Fibroblast of lung (primary cell): ENCODE results near the gene CDH24.

Experiments
- CTCF ChIP-seq, 2 donors: IDR thresholded peaks in 1 of 2; conservative IDR thresholded peaks in 1 of 2; 1 replicate in 1 of 2; 2 replicates in 1 of 2; pipeline ENCODE4 v1.5.1; 2011 to 2012; ENCODE audit warnings: low read length in 2 of 2, control low read depth in 1 of 2, inconsistent platforms in 1 of 2, low read depth in 1 of 2, mild to moderate bottlenecking in 1 of 2
- EZH2 ChIP-seq: IDR thresholded peaks from 2 replicates; pipeline ENCODE4 v1.5.1; 2012; ENCODE audit warnings: low read length, control low read depth, mild to moderate bottlenecking; ENCODE audit errors: missing control alignments

GRCh38 chr14:23040100-23040499 is 17.2 kb downstream of the CDH24 start:
- TF ChIP-seq CTCF (conservative IDR thresholded peaks at IDR 0.05 in 1 of 2, IDR thresholded peaks at IDR 0.05 in 1 of 2; ENCODE audit: low read depth in 1 of 2, low read length in 2 of 2) (no peak), EZH2 (no peak)
